OCI-M2 (cell line): Measurements from ENCODE around the gene LPIN3.

ENCODE experiments used
- DNase-seq: peaks from one replicate; lab custom pipeline; 2025; ENCODE audit not compliant: unreplicated experiment; lab: John Stamatoyannopoulos, UW

LPIN3 gene

GRCh38 chr20:41318271-41318649 lies 22.4 kb upstream of the LPIN3 start:
- DNase-seq: no peak

- DNase-seq: no peak
Measured at GRCh38 chr20:41320441-41320840, 20.2 kb upstream of the LPIN3 start.

- DNase-seq: no peak
Measured at GRCh38 chr20:41320976-41321375, 19.6 kb upstream of the LPIN3 start.

GRCh38 chr20:41327178-41327577 lies 13.4 kb upstream of the LPIN3 start:
- DNase-seq: no peak

GRCh38 chr20:41329435-41330342 lies 10.9 kb upstream of the LPIN3 start:
- DNase-seq: no peak

GRCh38 chr20:41330343-41330720 lies 10.3 kb upstream of the LPIN3 start:
- no peak for DNase-seq

- DNase-seq: no peak
Measured at GRCh38 chr20:41330941-41331340, 9.7 kb upstream of the LPIN3 start.

GRCh38 chr20:41331731-41332130 lies 8.9 kb upstream of the LPIN3 start:
- no peak for DNase-seq

- no peak for DNase-seq
Measured at GRCh38 chr20:41334036-41334435, 6.6 kb upstream of the LPIN3 start.

GRCh38 chr20:41334443-41335421 lies 5.9 kb upstream of the LPIN3 start:
- no peak for DNase-seq

GRCh38 chr20:41335591-41335990 lies 5.0 kb upstream of the LPIN3 start:
- no peak for DNase-seq

GRCh38 chr20:41336711-41337492 lies 3.7 kb upstream of the LPIN3 start:
- DNase-seq: no peak

- peak; percentile 50 for DNase-seq
Measured at GRCh38 chr20:41339957-41340326, 679 bp upstream of the LPIN3 start.

GRCh38 chr20:41342474-41343464 lies 2.1 kb downstream of the LPIN3 start:
- DNase-seq: no peak

GRCh38 chr20:41344477-41344876 lies 3.9 kb downstream of the LPIN3 start:
- DNase-seq: no peak

GRCh38 chr20:41344938-41345728 lies 4.5 kb downstream of the LPIN3 start:
- DNase-seq: no peak

- DNase-seq: no peak
Measured at GRCh38 chr20:41345729-41346067, 5.1 kb downstream of the LPIN3 start.

GRCh38 chr20:41347523-41348429 lies 7.2 kb downstream of the LPIN3 start:
- DNase-seq: no peak
